ENCODE measurements around the gene CAMK2G.
"Not testable (repeated sequence)": the region's sequence is repeated elsewhere in the genome, so short reads cannot be mapped to it uniquely, and the experiment has no call there.

Gene CAMK2G

DNA sequence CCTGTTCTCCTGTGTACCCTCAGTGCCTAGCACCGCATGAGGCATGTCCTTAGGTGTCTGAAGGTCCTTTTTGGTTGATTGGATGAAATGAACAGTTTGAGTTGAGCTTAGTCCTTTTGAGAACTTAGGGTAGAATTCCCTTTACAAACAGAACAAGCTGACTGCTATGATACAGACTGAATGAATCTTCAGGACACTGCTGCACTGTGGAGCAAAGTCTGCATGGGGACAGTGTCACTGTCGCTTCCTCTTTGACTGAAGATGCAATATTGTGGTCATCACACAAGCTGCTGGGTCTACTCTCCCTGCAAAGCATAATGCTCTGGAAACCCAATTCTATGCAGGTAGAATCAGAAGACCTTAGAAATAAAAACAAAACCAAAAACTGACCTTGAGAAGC, 28.0 kb upstream of the CAMK2G start:
- TF ChIP-seq, protein P1, sequence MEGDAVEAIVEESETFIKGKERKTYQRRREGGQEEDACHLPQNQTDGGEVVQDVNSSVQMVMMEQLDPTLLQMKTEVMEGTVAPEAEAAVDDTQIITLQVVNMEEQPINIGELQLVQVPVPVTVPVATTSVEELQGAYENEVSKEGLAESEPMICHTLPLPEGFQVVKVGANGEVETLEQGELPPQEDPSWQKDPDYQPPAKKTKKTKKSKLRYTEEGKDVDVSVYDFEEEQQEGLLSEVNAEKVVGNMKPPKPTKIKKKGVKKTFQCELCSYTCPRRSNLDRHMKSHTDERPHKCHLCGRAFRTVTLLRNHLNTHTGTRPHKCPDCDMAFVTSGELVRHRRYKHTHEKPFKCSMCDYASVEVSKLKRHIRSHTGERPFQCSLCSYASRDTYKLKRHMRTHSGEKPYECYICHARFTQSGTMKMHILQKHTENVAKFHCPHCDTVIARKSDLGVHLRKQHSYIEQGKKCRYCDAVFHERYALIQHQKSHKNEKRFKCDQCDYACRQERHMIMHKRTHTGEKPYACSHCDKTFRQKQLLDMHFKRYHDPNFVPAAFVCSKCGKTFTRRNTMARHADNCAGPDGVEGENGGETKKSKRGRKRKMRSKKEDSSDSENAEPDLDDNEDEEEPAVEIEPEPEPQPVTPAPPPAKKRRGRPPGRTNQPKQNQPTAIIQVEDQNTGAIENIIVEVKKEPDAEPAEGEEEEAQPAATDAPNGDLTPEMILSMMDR (IDR thresholded peaks at IDR 0.05; ENCODE audit: borderline replicate concordance, control extremely low read depth, extremely low read depth, insufficient read depth, missing control alignments): no peak
- in situ Hi-C loops (cut with MboI; ENCODE audit: low sequenced_read_pairs, unreplicated experiment): no loop called here
- no peak for DNase-seq (ENCODE audit: low spot score)

- DNase-seq (ENCODE audit: low spot score): no peak
- in situ Hi-C loops (cut with MboI; ENCODE audit: low sequenced_read_pairs, unreplicated experiment): no loop called here
- TF ChIP-seq, protein P1 (IDR thresholded peaks at IDR 0.05; ENCODE audit: borderline replicate concordance, control extremely low read depth, extremely low read depth, insufficient read depth, missing control alignments): no peak
Observed at GRCh38 chr10:73901261-73901660, 26.9 kb upstream of the CAMK2G start.

GRCh38 chr10:73900064-73900463, 25.7 kb upstream of the CAMK2G start:
- DNase-seq (ENCODE audit: low spot score): no peak
- in situ Hi-C loops (cut with MboI; ENCODE audit: low sequenced_read_pairs, unreplicated experiment): no loop called here
- TF ChIP-seq, protein P1 (IDR thresholded peaks at IDR 0.05; ENCODE audit: borderline replicate concordance, control extremely low read depth, extremely low read depth, insufficient read depth, missing control alignments): no peak

DNA sequence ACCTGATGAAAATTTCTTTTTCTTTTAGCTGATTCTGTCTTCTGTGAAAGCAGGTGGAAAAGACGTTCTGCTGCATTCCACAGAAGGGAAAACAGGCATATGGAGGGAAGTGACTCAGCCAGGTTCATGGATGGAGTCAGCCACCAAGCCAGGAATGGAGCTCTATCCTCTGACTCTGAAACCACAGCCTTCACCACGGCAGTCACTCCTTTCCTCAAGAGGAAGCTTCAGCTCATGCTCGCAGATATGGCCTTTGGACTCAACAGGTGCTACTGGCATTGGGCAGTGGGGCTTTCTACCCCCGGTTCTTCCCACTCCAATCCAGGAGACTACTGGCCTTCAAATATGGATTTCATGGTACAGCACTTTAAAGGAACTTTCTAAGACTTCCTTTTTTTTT, 25.1 kb upstream of the CAMK2G start:
- in situ Hi-C loops (cut with MboI; ENCODE audit: low sequenced_read_pairs, unreplicated experiment): loop anchor here (25.0 kb wide), 1 partner anchor 188 kb away; no protein-coding TSS in a partner anchor
- no peak for DNase-seq (ENCODE audit: low spot score)
- TF ChIP-seq, protein P1 (IDR thresholded peaks at IDR 0.05; ENCODE audit: borderline replicate concordance, control extremely low read depth, extremely low read depth, insufficient read depth, missing control alignments): no peak

DNA sequence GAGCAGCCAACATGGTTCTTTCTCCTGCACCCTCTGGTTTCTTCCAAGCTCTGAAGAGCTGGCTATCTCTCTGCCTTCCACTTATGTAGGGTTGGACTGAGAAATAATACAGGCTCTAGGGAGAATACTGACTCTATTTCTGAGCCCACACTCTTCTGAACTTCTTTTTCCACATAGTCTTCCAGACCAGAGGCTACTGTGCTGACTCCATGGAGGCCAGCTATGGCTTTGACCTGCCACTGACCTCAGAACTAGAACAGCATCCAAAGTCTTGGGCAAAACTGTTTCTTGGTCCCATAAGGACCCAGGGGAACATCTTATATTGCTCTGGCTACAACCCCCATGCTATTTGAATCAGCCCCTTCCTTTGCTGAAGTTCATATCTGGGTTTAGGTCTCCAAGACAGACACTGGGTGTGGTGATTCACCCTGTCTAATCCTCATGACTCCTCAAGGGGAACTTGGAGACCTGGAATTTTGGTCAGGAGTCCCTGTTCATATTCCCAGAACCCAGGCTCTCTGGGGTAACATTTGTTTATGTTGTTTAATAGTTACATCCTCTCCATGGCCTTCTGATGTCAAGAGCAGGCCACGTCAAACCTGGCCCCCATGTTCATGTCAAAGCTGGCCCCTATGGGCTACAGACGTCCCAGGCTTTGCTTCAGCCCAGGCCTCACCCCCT, 24.5 kb upstream of the CAMK2G start:
- TF ChIP-seq, protein P1 (IDR thresholded peaks at IDR 0.05; ENCODE audit: borderline replicate concordance, control extremely low read depth, extremely low read depth, insufficient read depth, missing control alignments): no peak
- in situ Hi-C loops (cut with MboI; ENCODE audit: low sequenced_read_pairs, unreplicated experiment): loop anchor here (25.0 kb wide), 1 partner anchor 188 kb away; no protein-coding TSS in a partner anchor
- no peak for DNase-seq (ENCODE audit: low spot score)

GRCh38 chr10:73897693-73898092, 23.3 kb upstream of the CAMK2G start:
- TF ChIP-seq, protein P1 (IDR thresholded peaks at IDR 0.05; ENCODE audit: borderline replicate concordance, control extremely low read depth, extremely low read depth, insufficient read depth, missing control alignments): no peak
- no peak for DNase-seq (ENCODE audit: low spot score)
- in situ Hi-C loops (cut with MboI; ENCODE audit: low sequenced_read_pairs, unreplicated experiment): loop anchor here (25.0 kb wide), 1 partner anchor 190 kb away; no protein-coding TSS in a partner anchor

DNA sequence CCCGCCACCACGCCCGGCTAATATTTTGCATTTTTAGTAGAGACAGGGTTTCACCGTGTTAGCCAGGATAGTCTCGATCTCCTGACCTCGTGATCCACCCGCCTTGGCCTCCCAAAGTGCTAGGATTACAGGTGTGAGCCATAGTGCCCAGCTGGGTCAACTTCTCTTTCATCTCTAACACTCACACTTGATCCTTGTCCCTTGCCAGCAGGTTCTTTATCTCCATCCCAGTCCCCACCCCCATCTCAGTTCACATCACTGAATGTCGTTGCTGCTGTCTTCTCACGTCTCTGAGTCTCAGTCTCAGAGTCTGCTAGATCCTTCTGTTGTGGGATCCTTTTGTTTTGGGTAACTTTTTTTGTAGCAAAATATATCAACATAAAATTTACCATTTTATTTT, 21.0 kb upstream of the CAMK2G start:
- DNase-seq (ENCODE audit: low spot score): not testable (repeated sequence)
- in situ Hi-C loops (cut with MboI; ENCODE audit: low sequenced_read_pairs, unreplicated experiment): loop anchor here (25.0 kb wide), 1 partner anchor 192 kb away; no protein-coding TSS in a partner anchor

All from GM13976 (cell line).